ENCODE data around the gene IGF1R. TPM values are rescaled to one million over a fixed set of nuclear protein-coding genes. Genes with fewer than 3 reads are reported as not detected.

IGF1R gene
- total RNA-seq, 4 donors from 2014 or later, result 51.5 to 146 (median 89.6) TPM

DNA sequence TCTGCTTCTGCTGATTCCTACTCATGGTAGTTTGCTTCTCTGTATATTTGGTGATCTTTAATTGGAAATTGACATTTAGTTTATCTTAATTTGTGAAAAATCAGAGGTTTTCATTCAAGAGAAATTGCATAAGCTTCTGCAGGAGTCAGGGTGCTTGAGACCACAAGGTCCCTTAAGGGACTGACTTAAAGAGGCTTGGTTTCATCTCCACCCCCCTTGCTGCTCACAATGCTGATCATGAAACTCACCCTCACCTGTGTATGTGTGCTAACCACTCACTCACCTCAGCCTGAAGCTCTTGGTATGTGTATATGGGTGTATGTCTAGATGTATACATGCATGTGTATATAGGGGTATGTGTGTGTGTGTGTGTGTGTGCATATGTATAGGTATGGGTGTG lies 347.8 kb downstream of the IGF1R start:
- no peak overlapping the region for H3K4me3 ChIP-seq (replicated peaks in 1 of 3)
- intact Hi-C loops (cut with DNase I), result no loop called here
- DNase-seq, result no peak
- TF ChIP-seq POLR2A (IDR thresholded peaks at IDR 0.05), result no peak
- TF ChIP-seq, protein P1, sequence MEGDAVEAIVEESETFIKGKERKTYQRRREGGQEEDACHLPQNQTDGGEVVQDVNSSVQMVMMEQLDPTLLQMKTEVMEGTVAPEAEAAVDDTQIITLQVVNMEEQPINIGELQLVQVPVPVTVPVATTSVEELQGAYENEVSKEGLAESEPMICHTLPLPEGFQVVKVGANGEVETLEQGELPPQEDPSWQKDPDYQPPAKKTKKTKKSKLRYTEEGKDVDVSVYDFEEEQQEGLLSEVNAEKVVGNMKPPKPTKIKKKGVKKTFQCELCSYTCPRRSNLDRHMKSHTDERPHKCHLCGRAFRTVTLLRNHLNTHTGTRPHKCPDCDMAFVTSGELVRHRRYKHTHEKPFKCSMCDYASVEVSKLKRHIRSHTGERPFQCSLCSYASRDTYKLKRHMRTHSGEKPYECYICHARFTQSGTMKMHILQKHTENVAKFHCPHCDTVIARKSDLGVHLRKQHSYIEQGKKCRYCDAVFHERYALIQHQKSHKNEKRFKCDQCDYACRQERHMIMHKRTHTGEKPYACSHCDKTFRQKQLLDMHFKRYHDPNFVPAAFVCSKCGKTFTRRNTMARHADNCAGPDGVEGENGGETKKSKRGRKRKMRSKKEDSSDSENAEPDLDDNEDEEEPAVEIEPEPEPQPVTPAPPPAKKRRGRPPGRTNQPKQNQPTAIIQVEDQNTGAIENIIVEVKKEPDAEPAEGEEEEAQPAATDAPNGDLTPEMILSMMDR (IDR thresholded peaks at IDR 0.05), result no peak
- no peaks in the 10 kb centered on the region for H3K4me1 ChIP-seq
- no peaks in the 10 kb centered on the region for H3K27me3 ChIP-seq
- H3K27ac ChIP-seq, result no peak overlapping the region
- no peaks in the 10 kb centered on the region for H3K9me3 ChIP-seq
- no peaks in the 10 kb centered on the region for H3K36me3 ChIP-seq

DNA sequence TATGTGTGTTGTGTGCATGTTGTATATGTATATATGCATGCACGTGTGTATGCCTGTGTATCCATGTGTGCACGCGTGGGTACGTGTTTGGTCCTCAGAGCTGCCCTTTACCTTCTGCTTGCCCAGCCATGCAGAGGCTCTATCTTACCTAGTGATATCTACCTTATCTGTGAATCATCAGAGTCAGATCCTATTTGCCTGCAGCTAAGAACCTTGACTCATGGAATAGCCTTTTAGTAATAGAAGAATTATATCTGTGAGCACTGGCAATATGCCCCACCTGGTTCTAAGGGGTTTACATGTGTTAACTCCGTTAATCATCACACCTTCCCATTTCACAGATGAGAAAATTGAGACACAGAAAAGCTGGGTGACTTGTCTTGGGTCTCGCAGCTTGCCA lies 348.3 kb downstream of the IGF1R start:
- Histone ChIP-seq H3K4me3 (replicated peaks in 1 of 3) (no peak overlapping the region), H3K4me1 (no peaks in the 10 kb centered on the region), H3K27ac (no peak overlapping the region), H3K9me3 (no peaks in the 10 kb centered on the region), H3K36me3 (no peaks in the 10 kb centered on the region), H3K27me3 (no peaks in the 10 kb centered on the region)
- WGBS, 2 donors, result 98 to 99% methylated on average over 6 of the region's 6 CpGs
- TF ChIP-seq, protein P1 (IDR thresholded peaks at IDR 0.05), result no peak
- no peak for TF ChIP-seq POLR2A (IDR thresholded peaks at IDR 0.05)
- intact Hi-C loops (cut with DNase I), result no loop called here
- DNase-seq, result no peak

DNA sequence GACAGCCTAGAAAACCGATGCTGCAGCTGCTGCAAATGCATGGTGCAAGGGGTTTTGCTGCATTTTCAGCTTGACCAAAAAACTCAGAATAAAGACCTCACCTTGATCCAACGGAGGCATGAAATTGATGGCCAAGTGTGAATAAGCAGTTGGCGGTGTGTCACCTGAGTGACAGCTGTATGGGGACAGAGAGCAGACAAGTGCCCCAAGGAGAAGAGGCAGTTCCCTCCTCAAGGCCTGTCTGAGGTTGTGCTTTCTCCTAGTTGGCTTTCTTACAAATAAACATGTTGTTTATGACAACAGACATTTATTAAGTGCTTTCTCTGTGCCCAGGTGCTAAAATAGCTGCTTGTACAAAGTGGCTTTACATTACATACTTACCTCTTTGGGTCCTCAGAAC lies 349.0 kb downstream of the IGF1R start:
- TF ChIP-seq, protein P1 (IDR thresholded peaks at IDR 0.05), result no peak
- no peak for TF ChIP-seq POLR2A (IDR thresholded peaks at IDR 0.05)
- Histone ChIP-seq H3K4me3 (replicated peaks in 1 of 3) (no peak overlapping the region), H3K27ac (no peak overlapping the region), H3K9me3 (no peaks in the 10 kb centered on the region), H3K36me3 (no peaks in the 10 kb centered on the region), H3K27me3 (no peaks in the 10 kb centered on the region), H3K4me1 (no peaks in the 10 kb centered on the region)
- DNase-seq, result no peak
- WGBS, 2 donors, result 83 to 88% methylated on average over 3 of the region's 3 CpGs
- intact Hi-C loops (cut with DNase I), result no loop called here

DNA sequence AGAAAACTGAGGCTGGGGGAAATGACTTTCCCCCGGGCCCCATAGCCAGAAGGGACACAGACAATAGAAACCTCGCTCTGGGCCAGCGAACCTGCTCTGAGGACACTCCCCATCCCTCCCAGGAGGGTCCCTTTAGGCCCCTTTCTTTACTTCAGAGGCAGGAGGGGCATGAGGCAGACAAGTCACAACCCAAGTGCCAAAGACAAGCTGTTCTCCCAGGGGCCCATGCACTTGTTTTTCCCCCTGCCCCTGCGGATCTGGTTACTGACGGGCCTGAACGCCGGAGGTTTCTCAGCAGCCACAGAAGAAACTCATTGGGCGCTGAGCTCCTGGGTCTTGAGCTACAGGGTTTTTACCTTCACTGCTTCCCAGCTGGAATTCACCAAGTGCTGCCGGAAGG lies 349.4 kb downstream of the IGF1R start:
- Histone ChIP-seq H3K4me1 (no peaks in the 10 kb centered on the region), H3K36me3 (no peaks in the 10 kb centered on the region), H3K27me3 (no peaks in the 10 kb centered on the region), H3K9me3 (no peaks in the 10 kb centered on the region), H3K4me3 (replicated peaks in 1 of 3) (no peak overlapping the region), H3K27ac (no peak overlapping the region)
- TF ChIP-seq, protein P1 (IDR thresholded peaks at IDR 0.05), result no peak
- TF ChIP-seq POLR2A (IDR thresholded peaks at IDR 0.05), result no peak
- 83 to 91% methylated on average over 6 to 9 of the region's 9 CpGs for WGBS, 2 donors
- no peak for DNase-seq
- intact Hi-C loops (cut with DNase I), result no loop called here

DNA sequence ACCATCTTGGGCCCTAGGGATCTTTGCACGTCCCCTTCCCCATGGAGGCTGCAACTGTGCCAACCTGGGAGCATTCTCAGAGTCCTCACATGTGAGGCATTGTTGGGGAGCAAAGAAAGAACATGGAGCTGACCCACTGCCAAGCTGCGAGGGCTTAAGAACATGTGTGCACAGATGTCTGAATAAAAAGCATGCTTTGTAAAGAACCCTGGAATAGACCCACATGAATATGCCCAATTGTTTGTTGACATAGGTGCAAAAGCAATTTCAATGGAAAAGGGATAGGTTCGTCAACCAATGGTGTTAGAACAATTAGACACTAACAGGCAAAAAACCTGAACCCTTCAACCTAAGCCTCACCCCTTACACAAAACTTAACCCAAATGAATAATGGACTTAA lies 349.9 kb downstream of the IGF1R start:
- Histone ChIP-seq H3K27ac (no peak overlapping the region), H3K36me3 (no peaks in the 10 kb centered on the region), H3K27me3 (no peaks in the 10 kb centered on the region), H3K4me3 (replicated peaks in 1 of 3) (no peak overlapping the region), H3K9me3 (no peaks in the 10 kb centered on the region), H3K4me1 (no peaks in the 10 kb centered on the region)
- intact Hi-C loops (cut with DNase I), result no loop called here
- TF ChIP-seq, protein P1 (IDR thresholded peaks at IDR 0.05), result no peak
- TF ChIP-seq POLR2A (IDR thresholded peaks at IDR 0.05), result no peak
- no peak for DNase-seq
- 87 to 92% methylated on average over 3 of the region's 3 CpGs for WGBS, 2 donors
